GM13977 (cell line): ENCODE data around the gene MKRN1.

Source experiments
- DNase-seq: peaks from one replicate; pipeline ENCODE4 v3.0.0; 2012; ENCODE audit warnings: low spot score
- CTCF ChIP-seq: IDR thresholded peaks from 2 replicates; pipeline ENCODE4 v1.5.1; 2012; ENCODE audit warnings: mild to moderate bottlenecking, control low read depth; ENCODE audit not compliant: insufficient read depth; ENCODE audit errors: extremely low read depth, missing control alignments
- in situ Hi-C: fragments of 300-500 bp; cut with MboI; formaldehyde crosslinking; loops from one replicate; pipeline ENCODE4 v1.12.0; 2022; ENCODE audit warnings: low sequenced_read_pairs, low pct_unique_long_range_greater_than_20kb, mixed read lengths, inconsistent platforms; ENCODE audit not compliant: unreplicated experiment

The MKRN1 gene

GRCh38 chr7:140404565-140405065, 74.7 kb downstream of the MKRN1 start:
- no peak for DNase-seq
- no peak for TF ChIP-seq CTCF
- in situ Hi-C loops = no loop called here

GRCh38 chr7:140403878-140404564, 75.3 kb downstream of the MKRN1 start, which contains the start of gene RAB19:
Gene RAB19 (plus strand): TSS chr7:140404058. CDS start chr7:140407647, 3,589 bp downstream.
- no peak for TF ChIP-seq CTCF

More at GRCh38 chr7:140403878-140404564, 75.3 kb downstream of the MKRN1 start, which contains the start of gene RAB19:
- in situ Hi-C loops = no loop called here
- DNase-seq = peak; percentile 44
